NCI-H2227 (cell line): ENCODE data around the gene TRIM2.

Experiments
- DNase-seq: peaks from one replicate; lab custom pipeline; 2025; ENCODE audit not compliant: unreplicated experiment; lab: John Stamatoyannopoulos, UW

TRIM2 gene

DNA sequence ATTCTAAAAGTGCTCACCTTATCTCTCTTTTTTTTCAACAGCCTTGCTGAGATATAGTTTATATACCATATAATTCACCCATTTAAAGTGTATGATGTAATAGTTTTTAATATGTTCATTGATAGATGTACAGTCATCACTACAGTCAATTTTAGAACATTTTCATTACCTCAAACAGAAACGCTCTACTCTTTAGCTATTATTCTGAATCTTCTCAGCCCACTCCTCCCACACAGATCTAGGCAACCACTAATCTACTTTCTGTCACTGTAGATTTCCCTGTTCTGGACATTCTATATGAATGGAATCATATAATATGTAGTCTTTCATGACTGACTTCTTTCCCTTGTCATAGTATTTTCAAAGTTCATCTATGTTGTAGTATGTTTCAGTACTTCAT lies 162.8 kb downstream of the TRIM2 start:
- DNase-seq = no peak

DNA sequence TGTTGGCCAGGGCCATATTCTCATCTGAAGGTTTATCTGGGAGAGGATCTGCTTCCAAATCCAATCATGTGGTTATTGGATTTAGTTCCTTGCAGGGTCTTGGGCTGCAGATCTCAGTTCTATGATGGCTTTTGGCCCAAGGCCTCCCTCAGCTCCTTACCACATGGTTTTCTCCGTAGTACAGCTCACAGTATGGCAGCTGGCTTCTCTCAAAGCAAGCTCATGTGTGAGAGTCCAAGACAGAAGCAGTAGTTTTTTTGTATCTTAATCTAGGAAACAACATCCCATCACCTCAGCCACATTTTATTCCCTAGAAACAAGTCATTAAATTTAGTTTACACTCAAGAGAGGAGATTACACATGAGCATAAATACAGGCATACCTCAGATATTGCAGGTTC lies 164.8 kb downstream of the TRIM2 start:
- no peak for DNase-seq

DNA sequence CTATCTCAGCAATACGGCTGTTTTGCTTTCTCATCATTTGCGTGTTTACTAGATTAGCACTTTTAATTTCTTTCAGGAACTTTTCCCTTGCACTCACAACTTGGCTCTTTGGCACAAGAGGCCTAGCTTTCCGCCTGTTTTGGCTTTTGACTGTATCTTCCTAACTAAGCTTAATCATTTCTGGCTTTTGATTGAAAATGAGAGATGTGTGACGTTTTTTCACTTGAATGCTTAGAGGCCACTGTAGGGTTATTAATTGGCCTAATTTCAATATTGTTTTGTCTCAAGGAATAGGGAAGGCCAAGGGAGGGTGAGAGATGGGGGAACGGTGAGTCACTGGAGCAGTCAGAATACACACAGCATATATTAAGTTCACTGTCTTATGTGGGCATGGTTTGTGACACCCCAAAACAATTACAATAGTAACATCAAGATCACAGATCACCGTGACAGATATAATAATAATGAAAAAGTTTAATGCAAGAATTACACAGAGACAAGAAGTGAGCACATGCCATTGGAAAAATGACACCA lies 167.5 kb downstream of the TRIM2 start:
- DNase-seq = no peak

DNA sequence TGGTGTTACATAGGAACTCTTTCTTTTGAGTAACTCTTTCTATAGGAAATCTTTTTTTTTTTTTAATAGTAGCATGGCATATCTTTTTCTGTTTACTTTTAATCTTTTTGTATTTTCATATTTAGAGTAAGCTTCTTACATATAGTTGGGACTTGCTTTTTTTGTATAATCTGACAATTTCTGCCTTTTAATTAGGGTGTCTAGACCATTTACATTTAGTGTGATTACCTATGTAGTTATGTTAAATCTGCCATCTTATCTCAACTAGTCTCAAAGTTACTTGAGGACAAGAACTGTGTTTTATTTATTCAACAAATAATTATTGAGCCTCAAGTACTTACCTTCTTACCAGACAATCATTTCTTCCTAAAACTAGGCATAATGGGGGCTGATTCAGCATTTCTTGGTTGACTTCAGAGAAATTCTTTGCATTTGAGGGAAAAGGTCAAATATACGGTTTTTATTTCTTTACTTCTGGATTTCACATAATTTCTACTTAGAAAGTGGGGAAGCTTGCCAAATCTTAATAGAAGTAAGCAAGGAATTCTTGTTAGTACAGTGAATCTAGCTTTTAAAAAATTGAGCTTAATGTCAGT lies 168.8 kb downstream of the TRIM2 start:
- DNase-seq = no peak

DNA sequence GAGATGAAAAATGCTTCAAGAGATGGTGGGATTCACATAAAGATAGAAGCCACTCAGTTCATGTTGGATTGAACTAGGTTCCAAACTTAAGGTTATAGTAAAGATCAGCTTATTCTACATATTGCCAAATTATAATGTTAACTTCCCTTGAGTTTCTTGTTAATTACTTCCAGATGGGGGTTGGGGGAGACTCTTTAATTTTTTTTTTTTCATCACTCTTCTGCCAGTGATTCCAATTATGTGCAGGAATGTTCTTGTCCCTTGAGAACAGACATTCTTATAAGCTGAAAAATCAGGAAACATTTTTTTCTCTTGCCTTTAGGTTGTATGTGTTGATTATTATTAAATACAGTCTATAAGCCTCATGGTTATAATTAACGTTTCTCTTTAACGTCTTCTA lies 170.2 kb downstream of the TRIM2 start:
- DNase-seq = no peak

DNA sequence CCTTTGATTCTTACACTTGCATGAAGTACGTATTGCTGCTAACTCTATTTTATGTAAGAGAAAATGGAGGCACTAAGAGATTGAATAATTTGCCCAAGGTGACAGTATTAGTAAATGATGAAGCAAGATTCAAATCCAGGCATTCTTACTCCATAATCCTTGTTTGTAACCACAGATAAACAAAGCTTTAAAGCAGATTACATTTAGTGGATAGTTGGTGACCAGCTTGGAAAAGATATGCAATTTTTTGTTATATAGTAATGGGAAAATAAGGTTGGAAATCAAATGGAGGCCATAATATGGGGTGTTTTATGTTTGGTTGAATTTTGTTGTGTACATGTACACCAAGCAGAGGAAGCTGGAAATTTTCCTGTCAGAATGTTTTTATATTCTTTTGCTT lies 171.1 kb downstream of the TRIM2 start:
- DNase-seq = no peak

DNA sequence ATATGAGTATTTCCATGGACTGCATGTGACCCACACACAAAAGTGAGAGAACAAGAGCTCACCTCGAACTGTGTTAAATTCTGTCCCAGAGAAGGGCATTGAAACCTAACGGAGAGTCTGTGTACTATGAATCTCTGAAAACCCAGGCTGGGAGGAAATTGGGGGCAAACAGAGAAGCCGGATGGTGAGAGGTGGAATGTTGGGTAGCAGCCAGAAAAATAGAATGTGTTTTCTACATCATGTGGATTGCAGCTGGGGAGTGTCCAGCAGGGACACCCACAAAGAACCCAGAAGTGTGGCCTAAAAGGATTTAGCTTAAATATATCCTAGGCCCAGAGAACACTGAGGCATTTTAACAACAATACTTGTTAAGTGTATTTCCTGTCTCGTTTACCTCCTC lies 178.9 kb downstream of the TRIM2 start:
- no peak for DNase-seq

DNA sequence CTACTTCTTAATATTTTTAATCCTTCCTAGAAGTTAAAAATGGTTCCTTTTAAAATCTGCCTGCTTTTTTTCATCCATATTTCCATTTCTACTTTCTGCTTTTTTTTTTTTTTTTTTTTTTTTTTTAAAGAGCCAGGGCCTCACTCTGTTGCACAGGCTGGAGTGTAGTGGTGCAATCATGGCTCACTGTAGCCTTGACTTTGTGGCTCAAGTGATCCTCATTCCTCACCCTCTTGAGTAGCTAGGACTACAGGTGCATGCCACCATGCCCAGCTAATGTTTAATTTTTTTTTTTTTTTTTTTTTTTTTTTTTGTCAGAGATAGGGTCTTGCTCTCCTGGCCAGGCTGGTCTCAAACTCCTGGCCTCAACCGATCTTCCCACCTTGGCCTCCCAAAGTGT lies 179.9 kb downstream of the TRIM2 start:
- DNase-seq = no peak

DNA sequence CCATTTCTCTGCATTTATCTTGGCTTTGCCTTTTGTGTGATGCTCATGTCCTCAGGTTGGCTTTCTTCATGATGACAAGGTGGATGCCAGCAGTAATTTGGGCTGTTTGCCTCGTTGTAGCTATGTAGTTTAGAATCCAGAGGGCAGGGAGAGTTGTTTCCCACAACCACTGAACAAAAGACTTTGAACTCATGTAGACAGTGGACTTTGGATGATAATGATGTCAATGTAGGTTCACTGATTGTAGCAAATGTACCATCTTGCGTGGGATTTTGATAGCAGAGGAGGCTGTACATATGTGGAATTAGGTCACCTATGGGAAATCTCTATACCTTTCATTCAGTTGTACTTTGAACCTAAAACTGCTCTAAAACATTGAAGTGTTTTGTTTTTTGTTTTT lies 181.5 kb downstream of the TRIM2 start:
- no peak for DNase-seq

DNA sequence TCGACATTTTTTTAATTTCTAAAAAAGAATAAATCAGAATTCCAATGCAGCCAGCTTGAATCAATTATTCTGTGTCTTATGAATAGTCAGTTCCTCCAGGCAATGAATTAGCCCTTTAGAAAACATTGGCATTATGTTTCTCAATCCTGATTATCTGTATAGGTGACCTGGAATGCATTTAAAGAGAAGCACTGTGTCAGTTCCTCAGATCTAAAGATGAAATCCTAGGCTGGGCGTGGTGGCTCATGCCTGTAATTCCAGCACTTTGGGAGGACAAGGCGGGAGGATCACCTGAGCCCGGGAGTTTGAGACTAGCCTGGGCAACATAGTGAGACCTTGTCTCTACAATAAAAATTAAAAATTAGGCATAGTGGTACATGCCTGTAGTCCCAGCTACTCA lies 183.7 kb downstream of the TRIM2 start:
- DNase-seq = no peak
